Endothelial cell (in vitro differentiated cells): ENCODE data around the gene THNSL1. TPM values are rescaled to one million over a fixed set of nuclear protein-coding genes. Genes with fewer than 3 reads are reported as not detected.

ENCODE experiments used
- DNase-seq: peaks from one replicate; pipeline ENCODE4 v3.0.0; 2021; ENCODE audit warnings: low spot score
- H3K27ac Mint-ChIP-seq: one replicate; pipeline ENCODE4 v1.8.0; 2021; ENCODE audit warnings: mixed read lengths, inconsistent platforms; ENCODE audit not compliant: unreplicated experiment
- H3K27me3 Mint-ChIP-seq: one replicate; pipeline ENCODE4 v1.8.0; 2021; ENCODE audit warnings: mild to moderate bottlenecking, moderate library complexity, mixed read lengths, inconsistent platforms; ENCODE audit not compliant: unreplicated experiment
- H3K36me3 Mint-ChIP-seq: one replicate; pipeline ENCODE4 v1.8.0; 2021; ENCODE audit warnings: mild to moderate bottlenecking, low read depth, mixed read lengths, inconsistent platforms; ENCODE audit not compliant: unreplicated experiment
- H3K4me1 Mint-ChIP-seq: one replicate; pipeline ENCODE4 v1.8.0; 2021; ENCODE audit warnings: mild to moderate bottlenecking, mixed read lengths, inconsistent platforms; ENCODE audit not compliant: unreplicated experiment
- H3K4me3 Mint-ChIP-seq: one replicate; pipeline ENCODE4 v1.8.0; 2021; ENCODE audit warnings: mild to moderate bottlenecking, mixed read lengths, inconsistent platforms; ENCODE audit not compliant: unreplicated experiment
- H3K9me3 Mint-ChIP-seq: one replicate; pipeline ENCODE4 v1.8.0; 2021; ENCODE audit warnings: mixed read lengths, inconsistent platforms; ENCODE audit not compliant: unreplicated experiment
- total RNA-seq: library from RNA; stranded (reverse); fragmentation: NEBNext Ultra II Directional; extraction: Animal tissue kit (Norgen Biotek cat#: 25700); gene quantifications from one replicate; pipeline ENCODE4 v1.2.1, GENCODE V29; 2021; ENCODE audit not compliant: unreplicated experiment
- TF ChIP-seq, protein P1 (sequence below): fragments of 200-600 bp; sonication (generic); IDR thresholded peaks from one replicate; pipeline ENCODE4 v1.5.0; 2021; ENCODE audit warnings: antibody characterized with exemption; ENCODE audit not compliant: unreplicated experiment

Gene THNSL1
- total RNA-seq, 1 donor from 2014 or later, result 3.6 TPM

- Mint-ChIP-seq H3K36me3 (no peaks in the 10 kb centered on the region), H3K4me3 (no peak overlapping the region), H3K27me3 (no peaks in the 10 kb centered on the region)
These were observed 34.0 kb downstream of the THNSL1 start for GRCh38 chr10:25050402-25050801.

DNA sequence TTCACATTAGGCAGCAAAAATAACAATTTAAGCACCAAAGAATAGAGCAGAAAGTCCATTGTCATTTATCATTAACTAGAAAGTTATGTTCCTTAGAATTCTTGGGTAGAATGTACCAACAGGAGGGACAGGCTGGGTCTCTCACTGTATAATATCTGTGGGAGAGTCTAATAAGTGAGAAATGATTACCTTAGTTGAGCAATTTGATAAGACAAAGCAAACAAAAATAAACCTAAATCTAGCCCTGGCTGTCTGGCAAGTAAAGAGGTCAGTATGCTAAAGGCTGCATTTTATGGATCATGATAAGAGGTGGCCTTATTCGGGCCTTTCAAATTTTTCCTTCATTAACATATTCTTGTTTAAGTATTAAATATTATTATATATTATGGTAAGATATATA, 35.6 kb downstream of the THNSL1 start:
- no peak overlapping the region for H3K27ac Mint-ChIP-seq
- no peak overlapping the region for H3K4me3 Mint-ChIP-seq
- H3K9me3 Mint-ChIP-seq, result no peaks in the 10 kb centered on the region
- TF ChIP-seq, protein P1, sequence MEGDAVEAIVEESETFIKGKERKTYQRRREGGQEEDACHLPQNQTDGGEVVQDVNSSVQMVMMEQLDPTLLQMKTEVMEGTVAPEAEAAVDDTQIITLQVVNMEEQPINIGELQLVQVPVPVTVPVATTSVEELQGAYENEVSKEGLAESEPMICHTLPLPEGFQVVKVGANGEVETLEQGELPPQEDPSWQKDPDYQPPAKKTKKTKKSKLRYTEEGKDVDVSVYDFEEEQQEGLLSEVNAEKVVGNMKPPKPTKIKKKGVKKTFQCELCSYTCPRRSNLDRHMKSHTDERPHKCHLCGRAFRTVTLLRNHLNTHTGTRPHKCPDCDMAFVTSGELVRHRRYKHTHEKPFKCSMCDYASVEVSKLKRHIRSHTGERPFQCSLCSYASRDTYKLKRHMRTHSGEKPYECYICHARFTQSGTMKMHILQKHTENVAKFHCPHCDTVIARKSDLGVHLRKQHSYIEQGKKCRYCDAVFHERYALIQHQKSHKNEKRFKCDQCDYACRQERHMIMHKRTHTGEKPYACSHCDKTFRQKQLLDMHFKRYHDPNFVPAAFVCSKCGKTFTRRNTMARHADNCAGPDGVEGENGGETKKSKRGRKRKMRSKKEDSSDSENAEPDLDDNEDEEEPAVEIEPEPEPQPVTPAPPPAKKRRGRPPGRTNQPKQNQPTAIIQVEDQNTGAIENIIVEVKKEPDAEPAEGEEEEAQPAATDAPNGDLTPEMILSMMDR, result no peak
- peaks cover 16% of the 10 kb centered on the region for H3K4me1 Mint-ChIP-seq
- no peak for DNase-seq
- H3K27me3 Mint-ChIP-seq, result no peaks in the 10 kb centered on the region
- no peaks in the 10 kb centered on the region for H3K36me3 Mint-ChIP-seq

More at GRCh38 chr10:25050402-25050801, 34.0 kb downstream of the THNSL1 start:
- no peak overlapping the region for H3K27ac Mint-ChIP-seq
- no peak for DNase-seq
- TF ChIP-seq, protein P1, result no peak
- H3K4me1 Mint-ChIP-seq, result peaks cover 17% of the 10 kb centered on the region
- H3K9me3 Mint-ChIP-seq, result no peaks in the 10 kb centered on the region

DNA sequence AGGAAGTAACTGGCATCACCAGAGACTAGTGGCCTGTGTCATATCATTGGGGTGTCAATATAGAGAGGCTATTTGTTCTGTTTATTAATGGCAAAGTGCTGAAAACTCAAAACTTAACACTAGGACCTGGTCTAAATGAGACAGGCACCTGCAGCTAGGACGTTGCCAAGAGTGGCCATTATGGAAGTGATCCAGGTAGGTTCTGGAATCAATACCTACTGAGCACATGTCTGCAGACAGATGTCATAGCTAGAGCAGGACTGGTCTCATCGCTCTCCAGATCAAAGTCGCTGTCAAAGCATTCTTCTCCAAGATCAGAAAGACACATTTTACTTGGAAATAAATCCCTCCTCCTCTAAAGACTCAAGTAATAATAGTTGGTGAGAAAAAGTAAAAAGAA, 40.3 kb downstream of the THNSL1 start:
- Mint-ChIP-seq H3K36me3 (no peaks in the 10 kb centered on the region), H3K9me3 (no peaks in the 10 kb centered on the region), H3K4me1 (peaks cover 2% of the 10 kb centered on the region), H3K27me3 (no peaks in the 10 kb centered on the region), H3K27ac (no peak overlapping the region), H3K4me3 (no peak overlapping the region)
- no peak for DNase-seq
- TF ChIP-seq, protein P1, result no peak

DNA sequence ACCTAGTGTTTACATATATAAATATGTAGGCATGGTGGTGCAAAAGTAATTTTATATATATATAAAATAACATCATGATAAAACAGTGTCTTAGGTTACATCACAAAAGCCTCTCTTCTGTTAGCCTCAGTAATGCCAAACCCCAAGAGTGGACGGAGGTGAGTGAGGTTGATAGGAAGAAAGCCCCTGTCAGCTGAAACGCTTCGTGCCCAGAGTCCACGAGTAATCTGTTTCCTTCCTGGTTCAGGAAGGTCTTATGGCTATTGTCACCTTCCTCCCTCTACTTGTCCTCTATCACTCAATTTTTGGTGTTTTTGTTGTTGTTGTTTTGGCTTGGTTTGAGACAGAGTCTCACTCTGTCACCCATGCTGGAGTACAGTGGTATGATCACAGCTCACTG, 41.5 kb downstream of the THNSL1 start:
- TF ChIP-seq, protein P1, result no peak
- peaks cover 12% of the 10 kb centered on the region for H3K4me1 Mint-ChIP-seq
- H3K36me3 Mint-ChIP-seq, result no peaks in the 10 kb centered on the region
- H3K4me3 Mint-ChIP-seq, result no peak overlapping the region
- DNase-seq, result no peak
- H3K27ac Mint-ChIP-seq, result no peak overlapping the region
- peaks cover 1% of the 10 kb centered on the region for H3K27me3 Mint-ChIP-seq
- H3K9me3 Mint-ChIP-seq, result no peaks in the 10 kb centered on the region

- no peak overlapping the region for H3K27ac Mint-ChIP-seq
- H3K9me3 Mint-ChIP-seq, result no peaks in the 10 kb centered on the region
- peaks cover 4% of the 10 kb centered on the region for H3K36me3 Mint-ChIP-seq
- H3K4me1 Mint-ChIP-seq, result peaks cover 15% of the 10 kb centered on the region
- H3K27me3 Mint-ChIP-seq, result peaks cover 1% of the 10 kb centered on the region
- no peak for DNase-seq
- TF ChIP-seq, protein P1, result no peak
- no peak overlapping the region for H3K4me3 Mint-ChIP-seq
These were observed 43.6 kb downstream of the THNSL1 start for GRCh38 chr10:25059990-25060389.
